ENCODE measurements around the gene REPS1. TPM values are rescaled to one million over a fixed set of nuclear protein-coding genes. Genes with fewer than 3 reads are reported as not detected.

Gene REPS1
- total and polyA plus RNA-seq, 2 of the 13 experiments (the other 11 are each of a cell fraction or from before 2014, with no cell fraction given), result 36.4 to 38.3 TPM

DNA sequence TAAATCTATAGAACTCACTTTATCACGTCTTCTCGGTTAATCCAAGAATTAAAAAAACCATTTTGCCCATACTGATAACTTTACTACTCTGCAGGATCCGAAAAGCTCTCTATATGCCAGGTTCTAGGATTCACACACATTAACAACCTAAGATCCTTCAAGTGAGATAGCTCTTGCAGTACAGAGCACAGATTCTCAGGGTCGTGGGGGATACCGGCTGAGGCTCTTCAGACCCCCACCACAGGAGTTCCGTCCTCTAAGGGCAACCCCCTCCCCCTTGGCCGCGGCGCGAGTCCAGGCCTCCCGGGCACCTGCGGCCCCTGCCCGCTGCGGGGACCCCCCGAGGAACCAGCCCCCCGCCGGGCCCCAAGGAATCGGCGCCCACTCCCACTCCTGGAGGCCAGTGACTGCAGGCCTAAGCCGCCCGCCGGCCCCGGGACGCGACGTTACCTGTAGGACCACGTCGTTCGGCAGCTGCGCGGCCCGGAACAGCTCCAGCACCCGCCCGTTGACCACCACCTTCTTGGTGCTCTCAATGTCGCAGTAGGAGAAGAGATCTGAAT lies 892 bp downstream of the REPS1 start (continued):
- TF ChIP-seq ZNF350 (CRISPR knock-in tag; IDR thresholded peaks at IDR 0.05; ENCODE audit: borderline replicate concordance, low read depth) (no peak), TBX2 (CRISPR knock-in tag; IDR thresholded peaks at IDR 0.05; ENCODE audit: borderline replicate concordance) (no peak), SATB2 (CRISPR knock-in tag; IDR thresholded peaks at IDR 0.05) (no peak), SMYD3 (CRISPR knock-in tag; IDR thresholded peaks at IDR 0.05) (no peak), GATA4 (IDR thresholded peaks at IDR 0.05; ENCODE audit: borderline replicate concordance, low read depth) (no peak), ZNF30 (CRISPR knock-in tag; IDR thresholded peaks at IDR 0.05) (peak; percentile 91; the same call in 1 of the 2 replicates), ZNF780A (CRISPR knock-in tag; IDR thresholded peaks at IDR 0.05) (no peak), PHF8 (CRISPR knock-in tag; IDR thresholded peaks at IDR 0.05) (no peak), ZNF841 (CRISPR knock-in tag; IDR thresholded peaks at IDR 0.05; ENCODE audit: borderline replicate concordance) (no peak), NFE2 (CRISPR knock-in tag; IDR thresholded peaks at IDR 0.05) (no peak), MTF2 (CRISPR knock-in tag; IDR thresholded peaks at IDR 0.05; ENCODE audit: borderline replicate concordance) (0 out of 2 replicates have a peak, but pooled peaks have one; percentile 34)
- TF ChIP-seq, protein P1, sequence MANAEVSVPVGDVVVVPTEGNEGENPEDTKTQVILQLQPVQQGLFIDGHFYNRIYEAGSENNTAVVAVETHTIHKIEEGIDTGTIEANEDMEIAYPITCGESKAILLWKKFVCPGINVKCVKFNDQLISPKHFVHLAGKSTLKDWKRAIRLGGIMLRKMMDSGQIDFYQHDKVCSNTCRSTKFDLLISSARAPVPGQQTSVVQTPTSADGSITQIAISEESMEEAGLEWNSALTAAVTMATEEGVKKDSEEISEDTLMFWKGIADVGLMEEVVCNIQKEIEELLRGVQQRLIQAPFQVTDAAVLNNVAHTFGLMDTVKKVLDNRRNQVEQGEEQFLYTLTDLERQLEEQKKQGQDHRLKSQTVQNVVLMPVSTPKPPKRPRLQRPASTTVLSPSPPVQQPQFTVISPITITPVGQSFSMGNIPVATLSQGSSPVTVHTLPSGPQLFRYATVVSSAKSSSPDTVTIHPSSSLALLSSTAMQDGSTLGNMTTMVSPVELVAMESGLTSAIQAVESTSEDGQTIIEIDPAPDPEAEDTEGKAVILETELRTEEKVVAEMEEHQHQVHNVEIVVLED (CRISPR knock-in tag; IDR thresholded peaks at IDR 0.05; ENCODE audit: borderline replicate concordance), result no peak
- TF ChIP-seq, protein P2, sequence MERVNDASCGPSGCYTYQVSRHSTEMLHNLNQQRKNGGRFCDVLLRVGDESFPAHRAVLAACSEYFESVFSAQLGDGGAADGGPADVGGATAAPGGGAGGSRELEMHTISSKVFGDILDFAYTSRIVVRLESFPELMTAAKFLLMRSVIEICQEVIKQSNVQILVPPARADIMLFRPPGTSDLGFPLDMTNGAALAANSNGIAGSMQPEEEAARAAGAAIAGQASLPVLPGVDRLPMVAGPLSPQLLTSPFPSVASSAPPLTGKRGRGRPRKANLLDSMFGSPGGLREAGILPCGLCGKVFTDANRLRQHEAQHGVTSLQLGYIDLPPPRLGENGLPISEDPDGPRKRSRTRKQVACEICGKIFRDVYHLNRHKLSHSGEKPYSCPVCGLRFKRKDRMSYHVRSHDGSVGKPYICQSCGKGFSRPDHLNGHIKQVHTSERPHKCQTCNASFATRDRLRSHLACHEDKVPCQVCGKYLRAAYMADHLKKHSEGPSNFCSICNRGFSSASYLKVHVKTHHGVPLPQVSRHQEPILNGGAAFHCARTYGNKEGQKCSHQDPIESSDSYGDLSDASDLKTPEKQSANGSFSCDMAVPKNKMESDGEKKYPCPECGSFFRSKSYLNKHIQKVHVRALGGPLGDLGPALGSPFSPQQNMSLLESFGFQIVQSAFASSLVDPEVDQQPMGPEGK (CRISPR knock-in tag; IDR thresholded peaks at IDR 0.05), result no peak
- TF ChIP-seq, protein P3, sequence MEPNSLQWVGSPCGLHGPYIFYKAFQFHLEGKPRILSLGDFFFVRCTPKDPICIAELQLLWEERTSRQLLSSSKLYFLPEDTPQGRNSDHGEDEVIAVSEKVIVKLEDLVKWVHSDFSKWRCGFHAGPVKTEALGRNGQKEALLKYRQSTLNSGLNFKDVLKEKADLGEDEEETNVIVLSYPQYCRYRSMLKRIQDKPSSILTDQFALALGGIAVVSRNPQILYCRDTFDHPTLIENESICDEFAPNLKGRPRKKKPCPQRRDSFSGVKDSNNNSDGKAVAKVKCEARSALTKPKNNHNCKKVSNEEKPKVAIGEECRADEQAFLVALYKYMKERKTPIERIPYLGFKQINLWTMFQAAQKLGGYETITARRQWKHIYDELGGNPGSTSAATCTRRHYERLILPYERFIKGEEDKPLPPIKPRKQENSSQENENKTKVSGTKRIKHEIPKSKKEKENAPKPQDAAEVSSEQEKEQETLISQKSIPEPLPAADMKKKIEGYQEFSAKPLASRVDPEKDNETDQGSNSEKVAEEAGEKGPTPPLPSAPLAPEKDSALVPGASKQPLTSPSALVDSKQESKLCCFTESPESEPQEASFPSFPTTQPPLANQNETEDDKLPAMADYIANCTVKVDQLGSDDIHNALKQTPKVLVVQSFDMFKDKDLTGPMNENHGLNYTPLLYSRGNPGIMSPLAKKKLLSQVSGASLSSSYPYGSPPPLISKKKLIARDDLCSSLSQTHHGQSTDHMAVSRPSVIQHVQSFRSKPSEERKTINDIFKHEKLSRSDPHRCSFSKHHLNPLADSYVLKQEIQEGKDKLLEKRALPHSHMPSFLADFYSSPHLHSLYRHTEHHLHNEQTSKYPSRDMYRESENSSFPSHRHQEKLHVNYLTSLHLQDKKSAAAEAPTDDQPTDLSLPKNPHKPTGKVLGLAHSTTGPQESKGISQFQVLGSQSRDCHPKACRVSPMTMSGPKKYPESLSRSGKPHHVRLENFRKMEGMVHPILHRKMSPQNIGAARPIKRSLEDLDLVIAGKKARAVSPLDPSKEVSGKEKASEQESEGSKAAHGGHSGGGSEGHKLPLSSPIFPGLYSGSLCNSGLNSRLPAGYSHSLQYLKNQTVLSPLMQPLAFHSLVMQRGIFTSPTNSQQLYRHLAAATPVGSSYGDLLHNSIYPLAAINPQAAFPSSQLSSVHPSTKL (CRISPR knock-in tag; IDR thresholded peaks at IDR 0.05), result peak; percentile 17; the same call in 1 of the 2 replicates
- TF ChIP-seq, protein P4, sequence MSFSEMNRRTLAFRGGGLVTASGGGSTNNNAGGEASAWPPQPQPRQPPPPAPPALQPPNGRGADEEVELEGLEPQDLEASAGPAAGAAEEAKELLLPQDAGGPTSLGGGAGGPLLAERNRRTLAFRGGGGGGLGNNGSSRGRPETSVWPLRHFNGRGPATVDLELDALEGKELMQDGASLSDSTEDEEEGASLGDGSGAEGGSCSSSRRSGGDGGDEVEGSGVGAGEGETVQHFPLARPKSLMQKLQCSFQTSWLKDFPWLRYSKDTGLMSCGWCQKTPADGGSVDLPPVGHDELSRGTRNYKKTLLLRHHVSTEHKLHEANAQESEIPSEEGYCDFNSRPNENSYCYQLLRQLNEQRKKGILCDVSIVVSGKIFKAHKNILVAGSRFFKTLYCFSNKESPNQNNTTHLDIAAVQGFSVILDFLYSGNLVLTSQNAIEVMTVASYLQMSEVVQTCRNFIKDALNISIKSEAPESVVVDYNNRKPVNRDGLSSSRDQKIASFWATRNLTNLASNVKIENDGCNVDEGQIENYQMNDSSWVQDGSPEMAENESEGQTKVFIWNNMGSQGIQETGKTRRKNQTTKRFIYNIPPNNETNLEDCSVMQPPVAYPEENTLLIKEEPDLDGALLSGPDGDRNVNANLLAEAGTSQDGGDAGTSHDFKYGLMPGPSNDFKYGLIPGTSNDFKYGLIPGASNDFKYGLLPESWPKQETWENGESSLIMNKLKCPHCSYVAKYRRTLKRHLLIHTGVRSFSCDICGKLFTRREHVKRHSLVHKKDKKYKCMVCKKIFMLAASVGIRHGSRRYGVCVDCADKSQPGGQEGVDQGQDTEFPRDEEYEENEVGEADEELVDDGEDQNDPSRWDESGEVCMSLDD (CRISPR knock-in tag; IDR thresholded peaks at IDR 0.05; ENCODE audit: borderline replicate concordance), result no peak
